GM23248 (cell line): ENCODE data around the gene BTN1A1.

ENCODE experiments used
- EZH2 ChIP-seq: fragments of 200-600 bp; sonication (generic); IDR thresholded peaks from 2 replicates; pipeline ENCODE4 v1.6.1; 2018; ENCODE audit warnings: antibody characterized with exemption, mild to moderate bottlenecking; ENCODE audit not compliant: insufficient read depth, poor library complexity, severe bottlenecking
- EZH2phosphoT487 ChIP-seq: fragments of 200-600 bp; sonication (generic); IDR thresholded peaks from 2 replicates; pipeline ENCODE4 v1.6.1; 2018; ENCODE audit warnings: antibody characterized with exemption, moderate library complexity, mild to moderate bottlenecking, low read depth; ENCODE audit not compliant: insufficient read depth

DNA sequence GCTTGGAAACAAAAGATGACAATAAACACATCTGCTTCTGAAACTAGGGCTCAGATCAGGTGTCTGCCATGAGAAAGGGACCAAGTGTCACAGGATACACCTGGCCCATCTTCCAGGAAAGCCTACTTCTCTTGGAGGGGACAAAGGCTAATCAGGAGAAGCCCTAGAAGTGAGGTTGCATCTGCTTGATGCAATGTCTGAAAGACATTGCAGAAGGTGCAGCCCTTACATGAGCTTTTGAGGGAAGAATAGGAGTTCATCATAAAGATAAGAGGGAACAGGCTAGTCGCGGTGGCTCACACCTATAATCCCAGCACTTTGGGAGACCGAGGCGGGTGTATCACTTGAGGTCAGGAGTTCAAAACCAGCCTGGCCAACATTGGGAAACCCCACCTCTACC lies 2.5 kb upstream of the BTN1A1 start:
- TF ChIP-seq EZH2phosphoT487: no peak
- no peak for TF ChIP-seq EZH2
